ENCODE results near the gene SLC24A4.
A peak's percentile ranks its signal among the peaks of the same experiment; 100 is the strongest.

The SLC24A4 gene

GRCh38 chr14:92353447-92353846 lies 30.5 kb downstream of the SLC24A4 start:
- no peak overlapping the region for H3K4me3 ChIP-seq (ENCODE audit: control insufficient read depth, low read depth, low read length)
- no peak for DNase-seq (ENCODE audit: low read depth)
- TF ChIP-seq CTCF (IDR thresholded peaks at IDR 0.05; ENCODE audit: control insufficient read depth, insufficient read depth, low read depth, low read length, missing control alignments) = no peak

GRCh38 chr14:92356677-92357076 lies 33.7 kb downstream of the SLC24A4 start:
- TF ChIP-seq CTCF (IDR thresholded peaks at IDR 0.05; ENCODE audit: control insufficient read depth, insufficient read depth, low read depth, low read length, missing control alignments) = no peak
- DNase-seq (ENCODE audit: low read depth) = no peak
- no peak overlapping the region for H3K4me3 ChIP-seq (ENCODE audit: control insufficient read depth, low read depth, low read length)

DNA sequence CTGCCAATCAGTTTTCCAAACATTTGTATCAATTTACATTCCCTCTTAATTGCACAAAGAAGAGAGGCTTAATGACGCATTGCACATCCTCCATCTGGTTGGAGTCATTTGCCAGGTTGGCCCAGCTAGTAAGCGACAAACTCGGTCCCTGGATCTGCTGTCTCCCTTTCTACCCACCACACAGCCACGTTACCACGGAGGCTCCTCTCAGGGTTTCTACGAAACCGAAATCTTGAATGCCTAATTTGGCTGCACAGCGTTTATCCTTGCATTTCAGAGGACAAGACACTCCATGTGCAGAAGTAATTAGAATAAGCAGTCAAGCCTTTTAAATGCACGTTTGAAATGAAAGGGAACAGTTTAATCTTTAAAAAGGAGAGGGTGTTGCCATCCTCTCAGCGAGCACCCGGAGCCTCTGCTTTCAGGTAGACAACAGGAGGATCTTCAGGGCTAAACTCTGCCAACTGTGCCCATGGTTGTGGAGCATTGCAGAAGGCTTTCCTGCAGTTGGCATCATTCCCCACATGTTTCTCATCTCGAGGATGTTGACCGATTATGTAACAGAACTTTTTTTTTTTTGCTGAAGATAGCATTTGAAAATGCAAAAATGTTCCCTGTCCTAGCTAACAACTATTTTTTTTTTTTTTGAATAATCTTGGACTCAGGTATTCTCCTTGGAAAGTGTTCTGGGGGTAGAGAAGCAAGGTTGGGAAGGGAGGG lies 37.8 kb downstream of the SLC24A4 start:
- DNase-seq (ENCODE audit: low read depth) = no peak
- no peak for TF ChIP-seq CTCF (IDR thresholded peaks at IDR 0.05; ENCODE audit: control insufficient read depth, insufficient read depth, low read depth, low read length, missing control alignments)
- no peak overlapping the region for H3K4me3 ChIP-seq (ENCODE audit: control insufficient read depth, low read depth, low read length)

DNA sequence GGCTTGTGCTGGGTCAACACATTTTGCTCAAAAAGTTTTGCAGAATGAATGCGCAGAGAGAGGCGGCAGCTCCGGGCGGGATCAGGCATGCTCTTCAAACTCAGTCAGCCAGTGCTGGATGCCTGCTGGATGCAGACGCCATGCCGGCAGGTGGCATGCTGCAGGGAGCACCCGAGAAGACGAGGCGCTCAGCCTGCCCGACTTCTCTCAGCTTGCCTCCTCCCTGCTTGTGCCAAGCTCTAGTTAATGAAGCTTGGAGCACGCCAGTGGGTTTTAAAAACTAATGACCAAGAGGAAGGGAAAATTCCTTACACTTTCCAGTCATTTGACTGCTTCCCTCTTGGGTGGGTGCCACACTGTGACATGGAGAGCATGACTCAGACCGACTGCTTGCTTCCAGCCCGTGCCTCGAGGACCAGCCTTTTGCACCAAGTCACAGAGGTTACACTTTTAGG lies 39.8 kb downstream of the SLC24A4 start:
- peak; percentile 5 for DNase-seq (ENCODE audit: low read depth)
- no peak overlapping the region for H3K4me3 ChIP-seq (ENCODE audit: control insufficient read depth, low read depth, low read length)
- TF ChIP-seq CTCF (IDR thresholded peaks at IDR 0.05; ENCODE audit: control insufficient read depth, insufficient read depth, low read depth, low read length, missing control alignments) = peak; percentile 6

DNA sequence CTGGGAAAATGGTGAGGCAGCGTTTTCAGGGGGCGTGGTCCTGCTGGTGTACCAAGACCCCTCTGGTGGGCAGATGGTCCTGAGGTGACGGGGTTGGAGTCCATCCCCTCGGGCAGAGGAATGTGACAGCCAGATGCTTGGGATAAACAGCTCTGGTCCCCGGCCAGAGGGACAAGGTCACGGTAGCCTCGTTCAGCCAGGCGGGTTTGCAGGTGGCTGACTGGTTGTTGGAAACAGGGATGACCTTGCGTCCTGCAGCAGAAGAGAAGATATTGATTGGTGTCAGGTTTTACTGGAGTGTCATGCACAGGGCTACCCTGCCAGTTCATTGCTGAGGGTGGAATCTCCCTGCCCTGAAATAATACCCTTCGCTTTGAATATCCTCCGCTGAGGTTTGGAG lies 43.3 kb downstream of the SLC24A4 start:
- DNase-seq (ENCODE audit: low read depth) = no peak
- TF ChIP-seq CTCF (IDR thresholded peaks at IDR 0.05; ENCODE audit: control insufficient read depth, insufficient read depth, low read depth, low read length, missing control alignments) = no peak
- H3K4me3 ChIP-seq (ENCODE audit: control insufficient read depth, low read depth, low read length) = no peak overlapping the region

DNA sequence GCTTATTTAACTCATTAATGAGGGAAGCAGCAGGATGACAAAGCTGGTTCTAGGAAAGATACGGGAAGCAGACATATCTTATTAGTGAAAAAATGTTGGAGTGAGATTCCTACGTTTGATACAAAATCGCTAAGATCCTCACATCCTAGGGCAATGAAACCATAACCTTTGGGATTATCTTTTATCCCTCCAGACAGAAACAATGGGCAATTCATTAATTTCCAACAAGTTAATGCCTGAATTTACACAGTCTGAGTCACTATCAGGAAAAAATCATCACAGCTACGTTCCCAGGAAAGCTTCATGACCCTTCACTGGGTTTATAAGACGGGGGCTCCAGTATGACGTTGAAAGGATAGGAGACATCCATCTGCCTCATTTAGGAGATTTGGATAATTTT lies 45.0 kb downstream of the SLC24A4 start:
- no peak for TF ChIP-seq CTCF (IDR thresholded peaks at IDR 0.05; ENCODE audit: control insufficient read depth, insufficient read depth, low read depth, low read length, missing control alignments)
- no peak overlapping the region for H3K4me3 ChIP-seq (ENCODE audit: control insufficient read depth, low read depth, low read length)
- DNase-seq (ENCODE audit: low read depth) = no peak
